ENCODE data around the gene INPP4B.

Gene INPP4B

DNA sequence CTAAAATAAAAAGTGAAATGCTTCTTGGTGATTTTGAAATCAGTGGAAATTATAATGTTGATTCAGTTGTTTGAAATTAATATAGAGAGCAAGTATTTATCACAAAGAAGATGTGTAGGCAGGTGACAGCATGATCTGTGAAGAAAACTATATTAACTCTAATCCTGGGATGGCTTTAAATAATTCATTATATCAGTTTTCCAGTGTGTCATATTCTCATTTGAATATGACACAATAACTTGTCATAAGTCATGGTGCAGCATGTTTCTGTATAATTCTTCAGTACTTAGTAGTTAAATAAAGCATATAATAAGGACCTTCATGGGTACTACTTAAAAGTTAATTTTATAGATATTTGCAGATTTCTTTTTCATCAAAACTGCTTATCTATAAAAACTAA, 573.6 kb downstream of the INPP4B start:
- no peaks in the 10 kb centered on the region for H3K79me2 ChIP-seq (ENCODE audit: low read length)
- no peak for TF ChIP-seq EZH2phosphoT487 (IDR thresholded peaks at IDR 0.05; ENCODE audit: low read depth)
- TF ChIP-seq, protein P1, sequence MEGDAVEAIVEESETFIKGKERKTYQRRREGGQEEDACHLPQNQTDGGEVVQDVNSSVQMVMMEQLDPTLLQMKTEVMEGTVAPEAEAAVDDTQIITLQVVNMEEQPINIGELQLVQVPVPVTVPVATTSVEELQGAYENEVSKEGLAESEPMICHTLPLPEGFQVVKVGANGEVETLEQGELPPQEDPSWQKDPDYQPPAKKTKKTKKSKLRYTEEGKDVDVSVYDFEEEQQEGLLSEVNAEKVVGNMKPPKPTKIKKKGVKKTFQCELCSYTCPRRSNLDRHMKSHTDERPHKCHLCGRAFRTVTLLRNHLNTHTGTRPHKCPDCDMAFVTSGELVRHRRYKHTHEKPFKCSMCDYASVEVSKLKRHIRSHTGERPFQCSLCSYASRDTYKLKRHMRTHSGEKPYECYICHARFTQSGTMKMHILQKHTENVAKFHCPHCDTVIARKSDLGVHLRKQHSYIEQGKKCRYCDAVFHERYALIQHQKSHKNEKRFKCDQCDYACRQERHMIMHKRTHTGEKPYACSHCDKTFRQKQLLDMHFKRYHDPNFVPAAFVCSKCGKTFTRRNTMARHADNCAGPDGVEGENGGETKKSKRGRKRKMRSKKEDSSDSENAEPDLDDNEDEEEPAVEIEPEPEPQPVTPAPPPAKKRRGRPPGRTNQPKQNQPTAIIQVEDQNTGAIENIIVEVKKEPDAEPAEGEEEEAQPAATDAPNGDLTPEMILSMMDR (IDR thresholded peaks at IDR 0.05; ENCODE audit: low read depth, low read length): no peak
- no peak overlapping the region for H3K27ac ChIP-seq (ENCODE audit: low read length)

GRCh38 chr4:142271832-142272231, 574.3 kb downstream of the INPP4B start:
- H3K9ac ChIP-seq (ENCODE audit: low read length): no peak overlapping the region
- TF ChIP-seq, protein P1 (IDR thresholded peaks at IDR 0.05; ENCODE audit: low read depth, low read length): no peak
- no peak for TF ChIP-seq EZH2phosphoT487 (IDR thresholded peaks at IDR 0.05; ENCODE audit: low read depth)
- H3K9me3 ChIP-seq (ENCODE audit: insufficient read depth, low read length): no peaks in the 10 kb centered on the region
- H3K79me2 ChIP-seq (ENCODE audit: low read length): no peaks in the 10 kb centered on the region
- H3K4me1 ChIP-seq (ENCODE audit: low read length): peaks cover 7% of the 10 kb centered on the region
- no peaks in the 10 kb centered on the region for H4K20me1 ChIP-seq (ENCODE audit: insufficient read depth, low read length)
- no peak overlapping the region for H3K27ac ChIP-seq (ENCODE audit: low read length)
- H3K4me3 ChIP-seq (ENCODE audit: low read length): no peak overlapping the region
- peaks cover 17% of the 10 kb centered on the region; the same call in 1 of the 2 replicates for H3K27me3 ChIP-seq (ENCODE audit: low read depth, low read length)
- H2AFZ ChIP-seq (ENCODE audit: low read depth, low read length): no peak overlapping the region
- H3K4me2 ChIP-seq (ENCODE audit: low read length): no peak overlapping the region
- no peaks in the 10 kb centered on the region for H3K36me3 ChIP-seq (replicated peaks; ENCODE audit: low read depth, low read length)

More for the DNA sequence above, 573.6 kb downstream of the INPP4B start:
- Histone ChIP-seq H3K36me3 (replicated peaks; ENCODE audit: low read depth, low read length) (no peaks in the 10 kb centered on the region), H4K20me1 (ENCODE audit: insufficient read depth, low read length) (no peaks in the 10 kb centered on the region), H2AFZ (ENCODE audit: low read depth, low read length) (no peak overlapping the region), H3K4me2 (ENCODE audit: low read length) (no peak overlapping the region), H3K9me3 (ENCODE audit: insufficient read depth, low read length) (no peaks in the 10 kb centered on the region), H3K4me1 (ENCODE audit: low read length) (peaks cover 7% of the 10 kb centered on the region), H3K9ac (ENCODE audit: low read length) (no peak overlapping the region), H3K27me3 (ENCODE audit: low read depth, low read length) (peaks cover 14% of the 10 kb centered on the region; the same call in 1 of the 2 replicates), H3K4me3 (ENCODE audit: low read length) (no peak overlapping the region)

DNA sequence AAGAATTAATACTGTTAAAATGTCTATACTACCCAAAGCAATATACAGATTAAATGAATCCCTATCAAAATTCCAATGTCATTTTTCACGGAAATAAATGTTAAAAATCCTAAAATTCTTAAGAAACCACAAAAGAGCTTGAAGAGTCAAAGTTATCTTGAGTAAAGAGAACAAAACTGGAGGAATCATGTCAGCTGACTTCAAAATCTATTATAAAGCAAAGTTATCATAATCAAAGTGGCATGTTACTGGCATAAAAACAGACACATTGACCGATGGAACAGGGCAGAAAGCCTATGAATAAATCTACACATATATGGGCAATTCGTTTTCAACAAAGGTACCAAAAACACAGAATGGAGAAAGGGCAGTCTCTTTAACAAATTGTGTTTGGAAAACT, 579.0 kb downstream of the INPP4B start:
- Histone ChIP-seq H3K27ac (ENCODE audit: low read length) (no peak overlapping the region), H3K4me2 (ENCODE audit: low read length) (no peak overlapping the region), H2AFZ (ENCODE audit: low read depth, low read length) (no peak overlapping the region), H4K20me1 (ENCODE audit: insufficient read depth, low read length) (no peaks in the 10 kb centered on the region), H3K4me3 (ENCODE audit: low read length) (no peak overlapping the region), H3K9me3 (ENCODE audit: insufficient read depth, low read length) (no peaks in the 10 kb centered on the region), H3K9ac (ENCODE audit: low read length) (no peak overlapping the region), H3K36me3 (replicated peaks; ENCODE audit: low read depth, low read length) (no peaks in the 10 kb centered on the region), H3K4me1 (ENCODE audit: low read length) (peaks cover 18% of the 10 kb centered on the region), H3K27me3 (ENCODE audit: low read depth, low read length) (0 out of 2 replicates have a peak, but pooled peaks cover 3% of the 10 kb centered on the region), H3K79me2 (ENCODE audit: low read length) (no peaks in the 10 kb centered on the region)
- TF ChIP-seq EZH2phosphoT487 (IDR thresholded peaks at IDR 0.05; ENCODE audit: low read depth): no peak
- TF ChIP-seq, protein P1 (IDR thresholded peaks at IDR 0.05; ENCODE audit: low read depth, low read length): no peak

DNA sequence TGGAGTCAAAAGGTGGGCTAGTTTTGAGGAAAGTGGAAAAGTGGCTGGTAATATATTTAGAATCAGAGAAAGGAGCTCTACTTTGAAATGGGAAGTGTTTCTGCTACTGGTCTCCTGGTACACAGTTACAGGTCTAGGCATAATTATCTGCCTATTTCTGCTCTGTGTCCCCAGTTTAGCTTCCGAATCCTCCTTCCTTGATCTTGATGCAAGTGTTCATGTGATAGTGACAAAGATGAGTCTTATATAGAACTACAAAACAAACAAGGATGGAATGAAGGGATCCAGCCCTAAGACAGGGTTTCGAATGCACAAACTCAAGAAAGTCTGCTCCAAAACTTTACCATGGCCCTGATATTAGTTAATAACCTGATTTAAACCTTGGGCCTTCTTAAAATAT, 580.2 kb downstream of the INPP4B start:
- H3K4me3 ChIP-seq (ENCODE audit: low read length): no peak overlapping the region
- TF ChIP-seq EZH2phosphoT487 (IDR thresholded peaks at IDR 0.05; ENCODE audit: low read depth): no peak
- H3K9ac ChIP-seq (ENCODE audit: low read length): no peak overlapping the region
- H3K4me2 ChIP-seq (ENCODE audit: low read length): no peak overlapping the region
- no peaks in the 10 kb centered on the region for H3K79me2 ChIP-seq (ENCODE audit: low read length)
- no peaks in the 10 kb centered on the region for H3K36me3 ChIP-seq (replicated peaks; ENCODE audit: low read depth, low read length)
- no peaks in the 10 kb centered on the region for H3K9me3 ChIP-seq (ENCODE audit: insufficient read depth, low read length)
- peaks cover 18% of the 10 kb centered on the region for H3K4me1 ChIP-seq (ENCODE audit: low read length)
- no peak overlapping the region for H3K27ac ChIP-seq (ENCODE audit: low read length)
- H2AFZ ChIP-seq (ENCODE audit: low read depth, low read length): no peak overlapping the region
- 0 out of 2 replicates have a peak, but pooled peaks cover 3% of the 10 kb centered on the region for H3K27me3 ChIP-seq (ENCODE audit: low read depth, low read length)
- no peaks in the 10 kb centered on the region for H4K20me1 ChIP-seq (ENCODE audit: insufficient read depth, low read length)
